ENCODE measurements around the gene WDR64. TPM values are rescaled to one million over a fixed set of nuclear protein-coding genes. Genes with fewer than 3 reads are reported as not detected.

The WDR64 gene
- total RNA-seq, 1 experiment from 2014 or later = not detected

DNA sequence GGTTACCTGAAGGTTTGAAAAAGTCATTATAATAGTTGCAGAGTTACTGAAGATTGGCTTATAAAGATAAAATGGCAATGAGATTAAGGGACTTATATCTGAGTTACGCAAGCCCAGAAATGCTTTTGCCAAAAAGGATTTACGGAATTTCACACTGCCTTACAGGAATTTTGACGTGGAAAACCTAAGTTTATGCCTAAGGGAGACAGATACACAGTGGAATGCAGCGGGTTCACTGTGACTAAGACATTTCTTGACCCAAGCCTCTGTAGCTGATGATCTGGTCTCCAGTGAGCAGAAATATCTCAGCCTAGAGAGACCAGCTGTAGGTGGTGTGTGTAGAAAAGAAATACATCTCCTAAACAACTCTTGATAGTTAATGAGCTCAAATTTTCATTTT lies 185.8 kb downstream of the WDR64 start:
- H3K9ac ChIP-seq (ENCODE audit: low read length) = no peak overlapping the region
- DNase-seq (peak; percentile 88), ATAC-seq (peak; percentile 69)
- H3K27me3 ChIP-seq (ENCODE audit: low read length) = no peaks in the 10 kb centered on the region
- peaks cover 28% of the 10 kb centered on the region for H3K4me1 ChIP-seq (ENCODE audit: insufficient read depth, low read length)
- no peaks in the 10 kb centered on the region for H3K36me3 ChIP-seq (ENCODE audit: low read depth, low read length)
- H4K20me1 ChIP-seq (ENCODE audit: low read length) = no peaks in the 10 kb centered on the region
- no TSS peak for BruUV-seq (replicated peaks)
- no peaks in the 10 kb centered on the region for H3K9me3 ChIP-seq (ENCODE audit: low read length)
- ChIA-PET POLR2A (ENCODE audit: unreplicated experiment) (interaction anchor here (0.6 kb wide), 1 partner anchor 153 kb away, joined by 7 read pairs; no protein-coding TSS in a partner anchor), CTCF (no interaction called here)
- no peak overlapping the region for H3K4me3 ChIP-seq (ENCODE audit: low read length)
- peak overlapping the region; percentile 42 for H2AFZ ChIP-seq (ENCODE audit: low read length)
- peak overlapping the region; percentile 43 for H3K27ac ChIP-seq (ENCODE audit: low read length)
- intact Hi-C loops (cut with micrococcal nuclease) = loop anchor here (5.0 kb wide), 1 partner anchor 121 kb away; no protein-coding TSS in a partner anchor
- H3K79me2 ChIP-seq (ENCODE audit: low read length) = no peaks in the 10 kb centered on the region
- H3K9me2 ChIP-seq (replicated peaks; ENCODE audit: low read length) = no peaks in the 10 kb centered on the region
- H3F3A ChIP-seq (ENCODE audit: low read length, unreplicated experiment) = no peaks in the 10 kb centered on the region
- peak overlapping the region; percentile 37 for H3K4me2 ChIP-seq (ENCODE audit: low read length)
- TF ChIP-seq, protein P1, sequence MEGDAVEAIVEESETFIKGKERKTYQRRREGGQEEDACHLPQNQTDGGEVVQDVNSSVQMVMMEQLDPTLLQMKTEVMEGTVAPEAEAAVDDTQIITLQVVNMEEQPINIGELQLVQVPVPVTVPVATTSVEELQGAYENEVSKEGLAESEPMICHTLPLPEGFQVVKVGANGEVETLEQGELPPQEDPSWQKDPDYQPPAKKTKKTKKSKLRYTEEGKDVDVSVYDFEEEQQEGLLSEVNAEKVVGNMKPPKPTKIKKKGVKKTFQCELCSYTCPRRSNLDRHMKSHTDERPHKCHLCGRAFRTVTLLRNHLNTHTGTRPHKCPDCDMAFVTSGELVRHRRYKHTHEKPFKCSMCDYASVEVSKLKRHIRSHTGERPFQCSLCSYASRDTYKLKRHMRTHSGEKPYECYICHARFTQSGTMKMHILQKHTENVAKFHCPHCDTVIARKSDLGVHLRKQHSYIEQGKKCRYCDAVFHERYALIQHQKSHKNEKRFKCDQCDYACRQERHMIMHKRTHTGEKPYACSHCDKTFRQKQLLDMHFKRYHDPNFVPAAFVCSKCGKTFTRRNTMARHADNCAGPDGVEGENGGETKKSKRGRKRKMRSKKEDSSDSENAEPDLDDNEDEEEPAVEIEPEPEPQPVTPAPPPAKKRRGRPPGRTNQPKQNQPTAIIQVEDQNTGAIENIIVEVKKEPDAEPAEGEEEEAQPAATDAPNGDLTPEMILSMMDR (conservative IDR thresholded peaks at IDR 0.05; ENCODE audit: low read depth, low read length) = no peak
- TF ChIP-seq EZH2phosphoT487 (IDR thresholded peaks at IDR 0.05; ENCODE audit: borderline replicate concordance, low read length) (no peak), EZH2 (IDR thresholded peaks at IDR 0.05; ENCODE audit: low read length, unreplicated experiment) (no peak)

DNA sequence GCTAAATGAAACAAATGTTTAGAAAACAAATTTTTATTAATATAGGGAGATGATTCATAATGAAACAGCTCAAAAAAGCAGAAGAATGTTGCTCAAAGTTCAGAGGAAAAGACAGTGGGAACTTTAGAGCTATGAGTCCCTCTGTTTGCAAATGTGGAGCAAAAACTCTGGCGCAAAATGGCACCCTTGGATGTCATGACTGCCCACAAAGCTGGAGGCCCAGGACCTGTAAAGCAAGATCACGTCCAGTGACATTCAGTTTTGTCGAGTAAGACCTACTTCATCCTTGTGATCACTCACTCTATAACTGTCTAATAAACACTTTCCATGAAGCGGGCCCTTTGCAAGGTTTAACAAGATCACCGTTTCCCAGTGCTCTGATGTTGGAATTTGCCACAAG lies 186.8 kb downstream of the WDR64 start:
- Histone ChIP-seq H3K27me3 (ENCODE audit: low read length) (no peaks in the 10 kb centered on the region), H3K9ac (ENCODE audit: low read length) (no peak overlapping the region), H2AFZ (ENCODE audit: low read length) (peak overlapping the region; percentile 56; the same call in 1 of the 2 replicates), H3K27ac (ENCODE audit: low read length) (0 out of 2 replicates have a peak overlapping the region, but pooled peaks have one; percentile 3), H3K36me3 (ENCODE audit: low read depth, low read length) (no peaks in the 10 kb centered on the region), H3K4me1 (ENCODE audit: insufficient read depth, low read length) (peaks cover 28% of the 10 kb centered on the region), H3K9me2 (replicated peaks; ENCODE audit: low read length) (no peaks in the 10 kb centered on the region), H3F3A (ENCODE audit: low read length, unreplicated experiment) (no peaks in the 10 kb centered on the region), H3K4me3 (ENCODE audit: low read length) (no peak overlapping the region), H3K9me3 (ENCODE audit: low read length) (no peaks in the 10 kb centered on the region), H3K79me2 (ENCODE audit: low read length) (no peaks in the 10 kb centered on the region), H4K20me1 (ENCODE audit: low read length) (no peaks in the 10 kb centered on the region), H3K4me2 (ENCODE audit: low read length) (0 out of 2 replicates have a peak overlapping the region, but pooled peaks have one; percentile 10)
- TF ChIP-seq EZH2phosphoT487 (IDR thresholded peaks at IDR 0.05; ENCODE audit: borderline replicate concordance, low read length) (no peak), EZH2 (IDR thresholded peaks at IDR 0.05; ENCODE audit: low read length, unreplicated experiment) (no peak)
- TF ChIP-seq, protein P1 (conservative IDR thresholded peaks at IDR 0.05; ENCODE audit: low read depth, low read length) = no peak
- peak; percentile 42 for ATAC-seq
- peak; percentile 65 for DNase-seq
- ChIA-PET CTCF (interaction anchor here (0.6 kb wide), 1 partner anchor 311 kb away, joined by 4 read pairs; no protein-coding TSS in a partner anchor), POLR2A (ENCODE audit: unreplicated experiment) (interaction anchor here (0.6 kb wide), 2 partner anchors 11 to 244 kb away, joined by 3 to 4 read pairs; no protein-coding TSS in a partner anchor)
- BruUV-seq (replicated peaks) = no TSS peak
- intact Hi-C loops (cut with micrococcal nuclease) = loop anchor here (5.0 kb wide), 1 partner anchor 122 kb away; no protein-coding TSS in a partner anchor
